HL-60 (cell line): Measurements from ENCODE around the gene SLC4A5.
"Not testable (repeated sequence)": the region's sequence is repeated elsewhere in the genome, so short reads cannot be mapped to it uniquely, and the experiment has no call there.

Source experiments
- SPI1 ChIP-seq: IDR thresholded peaks from 2 replicates; pipeline ENCODE4 v1.6.1; 2012; ENCODE audit warnings: low read depth, mild to moderate bottlenecking, borderline replicate concordance
- TF ChIP-seq, protein P1 (sequence below): IDR thresholded peaks from one replicate; pipeline ENCODE4 v1.5.1; 2011; ENCODE audit warnings: low read length, control low read depth, inconsistent platforms; ENCODE audit not compliant: insufficient read depth

- TF ChIP-seq, protein P1, sequence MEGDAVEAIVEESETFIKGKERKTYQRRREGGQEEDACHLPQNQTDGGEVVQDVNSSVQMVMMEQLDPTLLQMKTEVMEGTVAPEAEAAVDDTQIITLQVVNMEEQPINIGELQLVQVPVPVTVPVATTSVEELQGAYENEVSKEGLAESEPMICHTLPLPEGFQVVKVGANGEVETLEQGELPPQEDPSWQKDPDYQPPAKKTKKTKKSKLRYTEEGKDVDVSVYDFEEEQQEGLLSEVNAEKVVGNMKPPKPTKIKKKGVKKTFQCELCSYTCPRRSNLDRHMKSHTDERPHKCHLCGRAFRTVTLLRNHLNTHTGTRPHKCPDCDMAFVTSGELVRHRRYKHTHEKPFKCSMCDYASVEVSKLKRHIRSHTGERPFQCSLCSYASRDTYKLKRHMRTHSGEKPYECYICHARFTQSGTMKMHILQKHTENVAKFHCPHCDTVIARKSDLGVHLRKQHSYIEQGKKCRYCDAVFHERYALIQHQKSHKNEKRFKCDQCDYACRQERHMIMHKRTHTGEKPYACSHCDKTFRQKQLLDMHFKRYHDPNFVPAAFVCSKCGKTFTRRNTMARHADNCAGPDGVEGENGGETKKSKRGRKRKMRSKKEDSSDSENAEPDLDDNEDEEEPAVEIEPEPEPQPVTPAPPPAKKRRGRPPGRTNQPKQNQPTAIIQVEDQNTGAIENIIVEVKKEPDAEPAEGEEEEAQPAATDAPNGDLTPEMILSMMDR = not testable (repeated sequence)
- TF ChIP-seq SPI1 = not testable (repeated sequence)
Observed at GRCh38 chr2:74186706-74187105, 156.5 kb downstream of the SLC4A5 start.
